HG03159 (cell line): ENCODE data around the gene MBP.

Experiments used
- ATAC-seq: cut with Tn5 transposase; IDR thresholded peaks from one replicate; pipeline ENCODE4 v1.9.1; 2021; ENCODE audit warnings: mild to moderate bottlenecking, moderate library complexity; ENCODE audit not compliant: unreplicated experiment

The MBP gene

GRCh38 chr18:77009675-77010074, 122.9 kb downstream of the MBP start:
- ATAC-seq: no peak

GRCh38 chr18:77008576-77009315, 123.8 kb downstream of the MBP start:
- ATAC-seq: no peak

GRCh38 chr18:77008006-77008405, 124.6 kb downstream of the MBP start:
- ATAC-seq: no peak

GRCh38 chr18:77007251-77007650, 125.3 kb downstream of the MBP start:
- no peak for ATAC-seq

- ATAC-seq: no peak
These were observed 126.0 kb downstream of the MBP start for GRCh38 chr18:77006305-77007175.

- no peak for ATAC-seq
These were observed 126.9 kb downstream of the MBP start for GRCh38 chr18:77005651-77006195.

GRCh38 chr18:77004555-77005380, 127.8 kb downstream of the MBP start:
- no peak for ATAC-seq

GRCh38 chr18:77003316-77003715, 129.3 kb downstream of the MBP start:
- no peak for ATAC-seq

GRCh38 chr18:77002496-77002895, 130.1 kb downstream of the MBP start:
- ATAC-seq: no peak

- no peak for ATAC-seq
These were observed 130.6 kb downstream of the MBP start for GRCh38 chr18:77001979-77002378.

GRCh38 chr18:77001041-77001440, 131.5 kb downstream of the MBP start:
- ATAC-seq: no peak

GRCh38 chr18:77000527-77000926, 132.1 kb downstream of the MBP start:
- no peak for ATAC-seq

- no peak for ATAC-seq
These were observed 133.5 kb downstream of the MBP start for GRCh38 chr18:76999077-76999476.

GRCh38 chr18:76997951-76998808, 134.4 kb downstream of the MBP start:
- ATAC-seq: no peak

GRCh38 chr18:76996429-76996828, 136.2 kb downstream of the MBP start:
- no peak for ATAC-seq

GRCh38 chr18:76995896-76996295, 136.7 kb downstream of the MBP start:
- ATAC-seq: no peak

- no peak for ATAC-seq
These were observed 138.4 kb downstream of the MBP start for GRCh38 chr18:76994086-76994654.

- no peak for ATAC-seq
These were observed 139.0 kb downstream of the MBP start for GRCh38 chr18:76993573-76993972.

GRCh38 chr18:76993085-76993382, 139.5 kb downstream of the MBP start:
- ATAC-seq: no peak
